BLaER1 treated with 17β-estradiol and CSF1 and Interleukin-3, amounts not matched to agents 10 nM and 100 nM (cell line): ENCODE results near the gene FAM193A.

Source experiments
- H3K27ac ChIP-seq, 11 experiments: shearing (Covaris generic); formaldehyde crosslinking; 2 replicates each; pipeline ENCODE4 v1.8.1; 2022
- H3K27me3 ChIP-seq, 11 experiments: shearing (Covaris generic); formaldehyde crosslinking; 2 replicates each; pipeline ENCODE4 v1.8.1; 2022
- H3K36me3 ChIP-seq, 11 experiments: shearing (Covaris generic); formaldehyde crosslinking; 2 replicates each; pipeline ENCODE4 v1.8.1; 2022
- H3K4me1 ChIP-seq, 10 experiments: shearing (Covaris generic); formaldehyde crosslinking; 2 replicates each; pipeline ENCODE4 v1.8.1; 2022
- H3K4me2 ChIP-seq, 11 experiments: shearing (Covaris generic); formaldehyde crosslinking; 2 replicates each; pipeline ENCODE4 v1.8.1; 2022
- H3K4me3 ChIP-seq, 10 experiments: shearing (Covaris generic); formaldehyde crosslinking; 2 replicates each; pipeline ENCODE4 v1.8.1; 2022
- H3K9ac ChIP-seq, 11 experiments: shearing (Covaris generic); formaldehyde crosslinking; 2 replicates each; pipeline ENCODE4 v1.8.1; 2022
- H3K9me3 ChIP-seq, 11 experiments: shearing (Covaris generic); formaldehyde crosslinking; replicated peaks in 1 of 11; 2 replicates each; pipeline ENCODE4 v1.8.1; 2022
- H4K20me1 ChIP-seq, 11 experiments: shearing (Covaris generic); formaldehyde crosslinking; 2 replicates each; pipeline ENCODE4 v1.8.1; 2022
- Cebpa-rat ChIP-seq, 11 experiments: shearing (Covaris generic); IDR thresholded peaks; 2 replicates each; pipeline ENCODE4 v1.8.1; 2022

The FAM193A gene

GRCh38 chr4:2536193-2537010 lies at the start of gene FAM193A:
FAM193A (plus strand) TSS chr4:2536647; CDS start chr4:2536916, 269 bp downstream.
- H3K4me1 ChIP-seq: peaks cover 19 to 33% (median 28%) of the 10 kb centered on the region in 10 experiments
- TF ChIP-seq Cebpa-rat (IDR thresholded peaks at IDR 0.05): no peak

GRCh38 chr4:2486981-2487380 lies 49.5 kb upstream of the FAM193A start:
- H4K20me1 ChIP-seq: peaks cover 98 to 100% (median 100%) of the 10 kb centered on the region in 11 experiments
- peaks cover 31 to 65% (median 53%) of the 10 kb centered on the region in 11 experiments for H3K36me3 ChIP-seq
- H3K9ac ChIP-seq: peak overlapping the region in 1 of 11 experiments; percentile 4; a peak in 1 of 22 replicates
- no peaks in the 10 kb centered on the region for H3K27me3 ChIP-seq
- TF ChIP-seq Cebpa-rat (IDR thresholded peaks at IDR 0.05): no peak
- peak overlapping the region; percentile 69 to 95 (median 88); a peak in 21 of 22 replicates for H3K4me2 ChIP-seq
- peak overlapping the region in 1 of 11 experiments; percentile 21; a peak in 1 of 22 replicates for H3K27ac ChIP-seq
- H3K9me3 ChIP-seq: no peaks in the 10 kb centered on the region
- H3K4me1 ChIP-seq: peaks cover 53 to 83% (median 58%) of the 10 kb centered on the region in 10 experiments
- no peak overlapping the region for H3K4me3 ChIP-seq

More at GRCh38 chr4:2536193-2537010, at the start of gene FAM193A:
- Histone ChIP-seq H3K36me3 (peaks cover 0 to 25% (median 14%) of the 10 kb centered on the region in 11 experiments; a peak in 13 of 22 replicates), H3K9me3 (no peaks in the 10 kb centered on the region), H3K27me3 (no peaks in the 10 kb centered on the region), H3K9ac (peak within 1 kb of the TSS; percentile 97 to 100 (median 99)), H4K20me1 (peaks cover 40 to 45% (median 44%) of the 10 kb centered on the region in 11 experiments), H3K27ac (peak within 1 kb of the TSS; percentile 94 to 99 (median 98)), H3K4me3 (peak within 1 kb of the TSS; percentile 89 to 100 (median 98)), H3K4me2 (peak within 1 kb of the TSS; percentile 87 to 98 (median 93))

GRCh38 chr4:2487632-2488031 lies 48.8 kb upstream of the FAM193A start:
- no peak for TF ChIP-seq Cebpa-rat (IDR thresholded peaks at IDR 0.05)
- H3K9me3 ChIP-seq: no peaks in the 10 kb centered on the region
- no peaks in the 10 kb centered on the region for H3K27me3 ChIP-seq
- H3K36me3 ChIP-seq: peaks cover 38 to 71% (median 60%) of the 10 kb centered on the region in 11 experiments
- no peak overlapping the region for H3K9ac ChIP-seq
- H3K4me3 ChIP-seq: no peak overlapping the region
- peaks cover 48 to 76% (median 52%) of the 10 kb centered on the region in 10 experiments for H3K4me1 ChIP-seq
- no peak overlapping the region for H3K27ac ChIP-seq
- H4K20me1 ChIP-seq: peaks cover 98 to 100% (median 100%) of the 10 kb centered on the region in 11 experiments
- H3K4me2 ChIP-seq: peak overlapping the region in 6 of 11 experiments; percentile 82 to 94 (median 89); a peak in 11 of 22 replicates

GRCh38 chr4:2489081-2489805 lies 47.2 kb upstream of the FAM193A start:
- H3K27me3 ChIP-seq: no peaks in the 10 kb centered on the region
- no peak overlapping the region for H3K4me3 ChIP-seq
- peak overlapping the region in 2 of 11 experiments; percentile 0 to 5; a peak in 1 of 22 replicates for H3K9ac ChIP-seq
- H3K4me1 ChIP-seq: peaks cover 34 to 65% (median 43%) of the 10 kb centered on the region in 10 experiments
- no peaks in the 10 kb centered on the region for H3K9me3 ChIP-seq
- H3K36me3 ChIP-seq: peaks cover 53 to 82% (median 75%) of the 10 kb centered on the region in 11 experiments
- peaks cover 98 to 100% (median 100%) of the 10 kb centered on the region in 11 experiments for H4K20me1 ChIP-seq
- no peak overlapping the region for H3K27ac ChIP-seq
- no peak overlapping the region; a peak in 1 of 22 replicates for H3K4me2 ChIP-seq
- TF ChIP-seq Cebpa-rat (IDR thresholded peaks at IDR 0.05): no peak

GRCh38 chr4:2489841-2490552 lies 46.5 kb upstream of the FAM193A start:
- no peak overlapping the region for H3K27ac ChIP-seq
- peaks cover 99 to 100% (median 100%) of the 10 kb centered on the region in 11 experiments for H4K20me1 ChIP-seq
- H3K9ac ChIP-seq: peak overlapping the region in 1 of 11 experiments; percentile 5; a peak in 1 of 22 replicates
- no peaks in the 10 kb centered on the region for H3K27me3 ChIP-seq
- no peak for TF ChIP-seq Cebpa-rat (IDR thresholded peaks at IDR 0.05)
- H3K4me3 ChIP-seq: no peak overlapping the region
- H3K4me2 ChIP-seq: peak overlapping the region in 1 of 11 experiments; percentile 25; a peak in 2 of 22 replicates
- H3K36me3 ChIP-seq: peaks cover 58 to 89% (median 82%) of the 10 kb centered on the region in 11 experiments
- H3K9me3 ChIP-seq: no peaks in the 10 kb centered on the region
- H3K4me1 ChIP-seq: peaks cover 34 to 66% (median 41%) of the 10 kb centered on the region in 10 experiments

GRCh38 chr4:2492970-2493369 lies 43.5 kb upstream of the FAM193A start:
- no peak for TF ChIP-seq Cebpa-rat (IDR thresholded peaks at IDR 0.05)
- Histone ChIP-seq H3K9me3 (no peaks in the 10 kb centered on the region), H3K9ac (no peak overlapping the region), H3K36me3 (peaks cover 88 to 100% (median 100%) of the 10 kb centered on the region in 11 experiments), H4K20me1 (peaks cover 100% of the 10 kb centered on the region in 11 experiments), H3K4me3 (no peak overlapping the region), H3K4me1 (peaks cover 19 to 65% (median 25%) of the 10 kb centered on the region in 10 experiments; a peak in 19 of 20 replicates), H3K4me2 (no peak overlapping the region), H3K27me3 (no peaks in the 10 kb centered on the region), H3K27ac (no peak overlapping the region)

GRCh38 chr4:2494992-2495391 lies 41.5 kb upstream of the FAM193A start:
- Histone ChIP-seq H4K20me1 (peaks cover 99 to 100% (median 100%) of the 10 kb centered on the region in 11 experiments), H3K9ac (no peak overlapping the region; a peak in 1 of 22 replicates), H3K36me3 (peaks cover 97 to 100% (median 100%) of the 10 kb centered on the region in 11 experiments)

GRCh38 chr4:2497324-2497723 lies 39.1 kb upstream of the FAM193A start:
- no peak for TF ChIP-seq Cebpa-rat (IDR thresholded peaks at IDR 0.05)
- H3K9ac ChIP-seq: no peak overlapping the region
- peak overlapping the region in 3 of 11 experiments; percentile 33 to 70 (median 39); a peak in 5 of 22 replicates for H3K4me2 ChIP-seq
- H3K4me3 ChIP-seq: no peak overlapping the region
- no peaks in the 10 kb centered on the region for H3K9me3 ChIP-seq
- no peak overlapping the region for H3K27ac ChIP-seq
- no peaks in the 10 kb centered on the region for H3K27me3 ChIP-seq
- peaks cover 99 to 100% (median 100%) of the 10 kb centered on the region in 11 experiments for H4K20me1 ChIP-seq
- H3K4me1 ChIP-seq: peaks cover 19 to 46% (median 25%) of the 10 kb centered on the region in 10 experiments; a peak in 19 of 20 replicates
- H3K36me3 ChIP-seq: peaks cover 97 to 100% (median 100%) of the 10 kb centered on the region in 11 experiments

More at GRCh38 chr4:2494992-2495391, 41.5 kb upstream of the FAM193A start:
- Histone ChIP-seq H3K27ac (no peak overlapping the region), H3K4me1 (peaks cover 19 to 52% (median 25%) of the 10 kb centered on the region in 10 experiments; a peak in 19 of 20 replicates), H3K4me2 (peak overlapping the region in 2 of 11 experiments; percentile 6 to 26; a peak in 3 of 22 replicates), H3K27me3 (no peaks in the 10 kb centered on the region), H3K4me3 (no peak overlapping the region), H3K9me3 (no peaks in the 10 kb centered on the region)
- no peak for TF ChIP-seq Cebpa-rat (IDR thresholded peaks at IDR 0.05)
